ENCODE data around the gene INTS6L.
"Not testable (repeated sequence)": the region's sequence is repeated elsewhere in the genome, so short reads cannot be mapped to it uniquely, and the experiment has no call there.

The INTS6L gene

DNA sequence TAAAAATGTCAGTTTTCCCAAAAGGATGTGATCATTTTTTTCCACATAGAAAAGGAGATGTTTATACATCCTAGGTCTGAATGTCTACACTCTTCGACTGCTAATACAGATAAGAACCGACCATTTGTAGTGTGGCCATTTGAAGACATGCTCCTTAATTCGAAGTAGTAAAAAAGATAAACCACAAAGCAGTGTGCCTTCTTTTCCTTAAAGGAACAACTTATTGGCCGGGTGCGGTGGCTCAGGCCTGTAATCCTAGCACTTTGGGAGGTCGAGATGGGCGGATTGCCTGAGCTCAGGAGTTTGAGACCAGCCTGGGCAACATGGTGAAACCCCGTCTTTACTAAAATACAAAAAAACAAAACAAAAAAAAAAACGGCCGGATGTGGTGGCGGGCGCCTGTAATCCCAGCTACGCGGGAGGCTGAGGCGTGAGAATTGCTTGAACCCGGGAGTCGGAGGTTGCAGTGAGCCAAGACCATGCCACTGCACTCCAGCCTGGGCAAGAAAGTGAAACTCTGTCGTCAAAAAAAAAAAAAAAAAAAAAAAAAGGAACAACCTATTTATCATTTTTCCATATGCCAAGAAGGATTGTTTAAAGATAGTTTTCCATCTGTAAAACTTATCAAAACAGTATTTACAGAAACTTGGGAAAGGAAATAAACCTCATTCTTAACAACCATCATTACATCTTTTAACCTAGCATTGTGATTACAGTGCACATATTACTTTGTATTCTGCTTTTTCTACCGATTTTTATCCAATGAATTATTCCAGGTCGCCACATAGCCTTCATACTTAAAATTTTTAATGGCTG, 2.6 kb downstream of the INTS6L start:
- DNase-seq = no peak

DNA sequence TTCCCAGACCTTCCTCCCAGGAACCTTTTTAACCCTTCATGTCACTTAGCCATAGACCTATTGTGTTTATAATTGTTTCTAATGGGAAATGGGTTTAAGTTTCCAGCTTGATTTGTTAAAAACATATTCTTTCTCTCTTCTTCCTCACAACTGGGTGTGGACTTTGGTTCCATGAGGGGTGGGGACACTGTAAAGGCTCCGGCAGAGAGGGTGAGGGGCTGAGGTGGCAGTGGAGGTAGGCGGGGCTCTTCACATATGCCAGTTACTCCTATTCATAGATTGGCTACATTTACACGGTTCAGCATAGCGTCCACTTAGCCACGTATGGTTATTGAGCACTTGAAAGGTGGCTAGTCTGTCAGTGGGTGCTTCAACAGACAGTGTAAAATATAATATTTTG, 7.8 kb downstream of the INTS6L start:
- DNase-seq = no peak

DNA sequence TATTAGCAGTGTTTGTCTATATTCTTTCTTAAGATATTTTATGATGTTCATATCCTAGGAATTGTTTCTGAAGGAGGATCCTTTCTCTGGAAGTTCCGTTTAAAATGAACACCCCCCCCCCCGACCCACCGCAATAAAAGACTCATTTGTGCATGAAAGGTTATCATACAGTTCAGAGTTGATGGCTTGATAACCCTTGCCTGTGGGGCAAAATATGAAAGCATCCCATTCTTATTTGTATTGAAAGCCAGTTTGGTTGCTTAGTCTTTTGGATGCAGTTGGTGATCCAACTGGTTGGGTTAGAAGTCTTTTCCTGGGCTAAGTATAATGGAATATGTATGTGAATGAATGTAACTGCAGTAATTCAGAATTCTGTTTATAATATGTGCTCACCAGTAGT, 8.3 kb downstream of the INTS6L start:
- no peak for DNase-seq

DNA sequence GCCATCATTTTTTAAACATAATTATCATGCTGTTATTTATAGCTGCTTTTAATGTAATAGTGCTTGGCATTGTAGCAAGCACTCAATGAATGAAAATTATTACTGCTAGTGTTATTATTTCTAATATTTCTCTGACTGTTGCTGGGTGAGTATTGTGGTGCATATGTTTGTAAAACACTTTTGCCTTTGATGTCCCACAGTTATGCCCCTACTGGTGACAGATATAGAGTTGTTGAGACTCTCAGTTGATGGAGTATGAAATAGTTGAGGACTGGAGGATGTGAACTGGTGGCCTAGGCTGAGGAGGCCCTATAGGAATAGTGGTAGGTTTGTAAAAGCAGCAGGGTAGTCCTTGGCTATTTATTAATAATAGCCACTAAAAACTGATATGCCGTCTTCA, 9.6 kb downstream of the INTS6L start:
- DNase-seq = no peak

DNA sequence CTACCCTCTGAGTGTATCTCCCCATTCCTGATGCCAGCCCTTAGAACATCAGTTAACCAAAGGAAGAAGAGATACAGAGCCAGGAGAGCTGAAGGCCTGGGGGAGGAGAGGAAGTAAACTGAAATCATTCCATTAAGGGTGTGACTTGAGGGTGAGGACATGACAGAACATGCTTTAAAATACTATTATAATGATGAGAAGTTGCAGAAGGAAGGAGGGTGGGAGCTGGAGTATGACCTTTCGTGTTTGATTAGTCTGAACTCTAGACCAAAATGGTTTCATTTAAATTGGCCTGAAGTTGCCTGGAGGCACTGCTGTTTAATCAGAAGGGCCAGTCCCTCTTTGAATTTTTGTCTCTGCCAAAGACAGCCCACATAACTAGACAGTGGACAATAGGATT, 11.4 kb downstream of the INTS6L start:
- no peak for DNase-seq

DNA sequence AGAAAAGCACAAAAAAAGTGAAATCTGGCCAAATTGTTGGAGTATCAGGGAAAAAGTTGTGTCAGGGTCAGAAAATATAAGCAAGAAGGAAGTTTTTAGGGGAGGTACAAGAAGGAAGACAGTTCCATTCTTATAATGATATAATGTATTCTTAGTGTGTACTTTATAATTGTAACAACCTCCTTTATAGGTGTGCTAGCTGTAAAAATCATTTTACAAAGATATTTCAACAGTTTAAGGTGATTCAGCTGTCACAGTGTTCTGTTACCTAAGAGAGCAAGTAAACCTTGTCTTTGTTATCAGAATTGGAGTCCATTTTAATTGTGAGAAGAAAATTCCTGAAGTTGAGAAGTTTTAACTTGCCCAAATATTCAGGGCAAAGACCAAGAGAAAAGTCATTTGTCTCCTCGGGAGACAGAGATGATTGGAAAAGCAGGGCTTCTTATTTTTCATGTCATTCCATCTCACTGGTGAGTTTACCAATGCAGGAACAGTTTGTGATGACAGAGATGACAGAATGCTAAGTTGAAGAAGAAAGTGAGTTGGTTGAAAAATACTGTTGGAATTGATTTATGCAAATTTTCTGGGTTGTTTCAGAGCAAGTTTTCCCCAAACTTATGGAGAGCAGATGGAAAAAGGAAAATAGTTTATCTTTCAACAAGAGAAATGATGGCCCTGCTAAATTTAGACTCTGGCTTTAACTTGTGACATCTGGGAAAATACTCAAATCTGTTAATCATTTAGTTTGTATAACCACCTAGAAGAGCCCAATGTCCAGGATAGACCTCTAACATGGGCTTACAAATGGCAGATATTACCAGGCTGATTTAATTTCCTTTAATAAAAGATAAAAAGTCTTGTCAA, 14.8 kb downstream of the INTS6L start:
- DNase-seq = no peak

DNA sequence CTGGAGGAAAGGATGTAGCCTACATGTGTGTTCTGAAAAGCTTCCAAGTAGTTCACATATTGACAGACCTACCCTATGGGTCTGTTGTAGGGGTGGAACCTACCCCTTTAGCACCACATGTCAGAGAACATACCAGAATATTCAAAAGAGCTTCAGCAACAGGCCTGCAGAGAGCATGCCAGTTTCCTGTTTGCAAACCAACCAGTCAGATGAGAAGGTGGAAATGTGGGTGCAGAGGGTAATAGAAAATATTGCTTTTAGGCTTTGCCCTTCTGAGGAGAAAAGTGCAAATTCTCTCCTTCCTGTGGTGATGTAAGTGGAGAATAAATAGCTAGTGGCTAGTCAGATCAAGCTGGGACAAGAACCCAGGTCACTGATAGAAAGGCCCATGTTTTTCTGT, 16.4 kb downstream of the INTS6L start:
- DNase-seq = no peak

DNA sequence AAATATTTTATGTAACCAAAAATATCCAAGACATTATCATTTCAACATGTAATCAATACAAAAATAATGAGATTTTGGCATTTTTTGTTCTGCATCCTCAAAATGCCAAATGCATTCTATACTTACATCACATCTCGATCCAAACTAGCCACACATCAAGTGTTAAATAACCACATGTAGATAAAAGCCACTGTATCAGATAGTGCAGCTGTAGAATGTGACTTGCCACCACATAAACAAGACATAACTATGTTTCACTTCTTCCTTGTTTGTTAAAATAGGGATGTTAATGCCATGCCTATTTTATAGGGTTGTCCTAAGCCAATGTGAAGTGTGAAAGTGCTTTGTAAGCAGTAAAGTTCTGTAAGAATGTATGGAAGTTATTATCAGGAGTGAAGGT, 20.9 kb downstream of the INTS6L start:
- DNase-seq = no peak

DNA sequence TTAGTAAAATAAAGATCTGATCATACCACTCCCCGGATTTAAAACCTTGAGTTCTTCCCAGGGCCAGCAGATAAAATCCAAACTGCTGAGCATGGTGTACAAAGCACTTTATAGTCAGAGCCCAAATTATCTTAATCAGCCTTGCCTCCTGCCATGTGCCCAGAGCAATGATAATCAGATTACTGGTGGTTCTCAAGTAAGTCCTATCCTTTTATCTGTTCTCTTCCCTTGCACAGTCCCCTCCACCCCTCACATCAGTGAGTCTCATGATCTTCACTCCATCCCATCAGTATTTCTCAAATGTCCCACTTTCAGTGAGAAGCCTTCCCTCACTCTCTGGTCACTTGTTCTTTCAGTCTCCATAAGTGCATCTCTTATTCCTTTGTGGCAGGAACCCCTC, 22.7 kb downstream of the INTS6L start:
- DNase-seq = no peak

DNA sequence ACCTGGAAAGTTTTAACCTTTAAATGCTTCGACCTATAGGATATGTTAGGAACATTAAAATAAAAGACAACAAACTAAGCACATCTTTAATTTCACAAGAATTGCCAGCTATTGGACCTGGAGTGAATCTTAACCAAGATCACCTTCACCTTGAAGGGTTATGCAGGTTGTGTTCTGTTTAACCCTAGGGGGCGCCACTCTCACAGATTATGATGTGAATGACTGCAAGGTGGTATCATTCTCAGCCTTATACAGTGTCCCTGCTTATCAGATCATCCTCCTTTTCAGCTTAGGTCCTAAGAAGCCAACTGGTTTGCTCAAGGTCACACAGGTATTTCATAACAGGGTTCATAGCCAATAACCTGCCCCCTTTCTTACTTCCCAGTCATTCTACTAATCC, 23.5 kb downstream of the INTS6L start:
- DNase-seq = no peak

DNA sequence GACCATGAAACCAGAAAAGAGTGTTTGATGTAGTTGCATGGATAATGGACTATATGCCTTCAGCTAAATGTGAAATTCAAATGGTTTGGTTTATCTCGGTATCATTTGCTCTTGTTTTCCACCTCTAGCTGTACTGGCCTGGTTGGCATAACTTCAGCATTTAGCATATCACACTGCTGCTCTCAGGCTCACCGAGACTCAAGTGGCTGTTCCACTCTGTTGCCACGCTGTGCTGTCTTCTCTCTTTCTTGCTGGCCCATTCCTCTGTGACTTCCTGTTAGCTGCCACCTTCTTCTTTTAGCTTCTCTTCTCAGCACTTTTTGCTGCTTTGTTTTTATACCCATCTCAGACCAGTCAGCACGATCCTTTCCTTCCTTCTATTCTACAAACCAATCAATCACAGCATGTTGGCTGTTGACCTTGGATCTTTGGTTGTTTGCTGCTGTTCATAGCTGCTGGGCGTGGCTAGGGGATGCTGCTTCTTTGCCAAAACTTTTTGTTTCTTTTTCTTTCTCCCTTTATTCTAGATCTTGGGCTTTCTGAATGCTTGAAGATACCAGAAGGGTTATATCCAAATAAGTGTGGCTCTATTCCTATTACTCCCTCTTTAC, 24.0 kb downstream of the INTS6L start:
- no peak for DNase-seq

DNA sequence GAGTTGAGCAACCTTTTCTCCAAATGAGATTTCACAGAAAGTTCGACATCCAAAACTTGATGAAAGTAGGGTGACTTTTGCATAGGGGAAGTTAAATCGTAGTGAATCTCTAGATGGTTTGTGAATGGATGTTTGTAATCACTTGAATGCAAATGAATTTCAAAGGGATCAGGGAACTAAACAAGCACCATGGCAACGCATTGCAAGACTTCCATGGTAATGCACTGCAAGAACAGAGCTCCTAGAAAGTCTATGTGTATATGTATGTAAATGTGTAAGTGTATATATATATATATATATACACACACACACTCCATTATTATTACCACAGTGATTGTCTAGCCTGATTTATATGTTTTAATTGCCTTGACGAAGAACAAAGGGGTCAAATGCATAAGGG, 27.3 kb downstream of the INTS6L start:
- no peak for DNase-seq

DNA sequence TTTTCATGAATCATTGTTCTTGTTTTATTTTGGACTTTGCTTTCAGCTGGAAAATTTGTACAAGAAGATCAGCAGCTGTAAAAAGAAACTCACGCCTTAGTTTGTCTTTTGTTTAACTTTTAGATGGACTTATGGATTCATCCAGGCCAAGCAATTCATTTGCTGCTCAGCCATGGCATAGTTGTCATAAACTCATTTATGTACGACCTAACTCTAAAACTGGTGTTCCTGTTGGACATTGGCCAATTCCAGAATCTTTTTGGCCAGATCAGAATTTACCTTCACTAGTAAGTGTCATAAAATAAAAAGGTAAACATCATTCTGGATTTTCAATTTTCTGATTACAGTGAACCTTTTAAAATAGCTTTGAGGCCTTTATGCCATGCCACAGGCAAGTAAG, 29.1 kb downstream of the INTS6L start:
- DNase-seq = no peak

DNA sequence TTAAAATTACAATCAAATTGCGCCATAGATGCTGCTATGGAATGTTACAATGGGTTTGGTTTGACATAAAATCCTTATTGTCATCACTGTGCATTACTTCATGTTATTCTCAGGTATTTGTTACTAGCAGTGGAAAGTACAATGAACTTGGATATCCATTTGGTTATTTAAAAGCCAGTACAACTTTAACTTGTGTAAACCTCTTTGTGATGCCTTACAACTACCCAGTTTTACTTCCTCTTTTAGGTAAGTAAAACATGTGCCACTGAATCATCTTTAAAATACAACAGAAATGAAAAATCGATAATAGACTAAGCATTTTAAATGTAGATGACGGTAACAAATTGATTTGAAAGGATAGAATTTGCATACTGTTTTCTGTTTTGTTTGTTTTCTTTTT, 35.6 kb downstream of the INTS6L start:
- DNase-seq = no peak

DNA sequence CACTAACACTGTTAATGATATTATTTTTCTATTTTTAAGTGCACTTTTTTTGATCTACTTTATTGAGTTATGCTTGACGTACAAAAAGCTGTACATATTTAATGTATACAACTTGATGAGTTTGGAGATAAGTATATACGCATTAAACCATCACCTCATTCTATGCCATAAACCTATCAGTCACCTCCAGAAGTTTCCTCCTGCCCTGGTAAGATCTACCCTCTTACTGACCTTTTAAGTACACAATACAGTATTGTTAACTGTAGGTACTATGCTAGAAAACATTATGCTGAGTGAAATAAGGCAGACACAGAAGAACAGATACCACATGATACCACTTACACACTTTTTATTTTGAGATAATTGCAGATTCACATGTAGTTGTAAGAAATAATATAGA, 36.9 kb downstream of the INTS6L start:
- DNase-seq = no peak

DNA sequence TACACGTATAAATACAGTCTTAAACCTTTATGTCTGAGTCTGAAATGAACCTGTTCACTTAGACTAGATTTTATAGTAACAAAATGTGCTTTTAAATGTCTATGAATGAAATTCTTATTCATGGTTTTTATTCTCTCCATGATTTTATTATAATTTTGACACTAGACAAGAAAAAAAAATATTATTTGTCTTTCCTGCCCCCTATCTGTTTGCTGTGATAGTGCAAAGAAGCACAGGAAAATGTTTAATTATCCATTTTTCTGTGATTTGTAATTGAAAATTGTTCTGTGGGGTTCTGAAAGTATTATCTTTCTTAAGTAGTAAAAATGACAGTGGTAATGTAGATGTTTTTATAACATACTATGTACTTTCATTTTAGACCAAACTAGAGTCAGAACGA, 52.0 kb downstream of the INTS6L start:
- no peak for DNase-seq

DNA sequence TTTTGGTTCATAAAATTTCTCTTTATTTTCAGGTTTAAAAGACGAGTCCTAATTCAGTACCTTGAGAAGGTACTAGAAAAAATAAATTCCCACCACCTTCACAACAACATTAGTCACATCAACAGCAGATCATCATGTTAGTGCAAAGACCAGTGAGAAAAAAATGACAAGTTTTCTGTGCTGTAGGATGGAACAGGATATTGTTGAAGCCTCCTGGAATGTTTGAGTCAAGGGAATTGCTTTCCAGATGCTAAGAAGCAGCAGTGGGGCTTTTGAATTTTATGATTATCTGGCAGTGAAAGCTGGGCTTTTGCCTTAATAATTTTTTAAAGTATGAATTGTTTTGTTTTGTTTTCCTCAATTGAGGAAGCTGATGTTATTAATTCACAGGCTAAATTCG, 61.0 kb downstream of the INTS6L start:
- no peak for DNase-seq

DNA sequence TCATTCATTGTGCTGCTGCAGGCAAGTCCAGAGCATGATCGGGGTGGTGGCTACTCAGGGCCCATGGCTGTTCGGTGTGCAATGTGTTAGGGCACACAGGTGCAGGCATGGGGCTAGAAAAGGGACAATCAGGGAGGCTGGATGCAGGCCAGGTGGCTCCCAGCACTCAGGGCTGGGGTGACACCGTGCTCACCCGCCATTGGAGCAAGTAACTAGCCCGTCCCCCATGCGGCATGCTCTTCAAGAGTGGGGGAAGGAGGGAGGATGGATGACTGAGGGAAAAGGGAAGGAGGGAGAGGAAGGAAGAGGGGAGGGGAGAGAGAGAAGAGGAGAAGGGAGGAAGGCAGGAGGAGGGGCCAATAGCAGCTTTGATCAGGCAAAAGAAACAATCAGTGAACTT, 64.7 kb downstream of the INTS6L start:
- no peak for DNase-seq

DNA sequence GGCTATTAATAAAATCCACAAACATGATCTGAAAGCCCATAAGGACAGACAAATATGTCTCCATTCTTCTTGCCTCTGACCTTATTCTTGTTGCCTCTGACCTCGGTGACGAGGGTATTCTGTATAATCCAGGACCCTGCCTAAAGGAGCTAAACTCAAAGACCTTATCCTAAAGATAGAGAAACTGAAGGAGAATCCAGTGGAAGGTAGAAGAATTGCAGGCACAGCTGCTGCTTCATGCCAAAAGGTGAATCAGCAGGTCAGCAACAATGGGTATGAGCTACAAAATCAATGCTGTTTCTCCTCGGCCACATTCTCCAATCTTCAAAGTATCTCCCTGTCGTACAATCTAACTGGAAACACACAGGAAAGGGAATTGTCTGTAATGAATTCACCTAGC, 71.4 kb downstream of the INTS6L start:
- no peak for DNase-seq

DNA sequence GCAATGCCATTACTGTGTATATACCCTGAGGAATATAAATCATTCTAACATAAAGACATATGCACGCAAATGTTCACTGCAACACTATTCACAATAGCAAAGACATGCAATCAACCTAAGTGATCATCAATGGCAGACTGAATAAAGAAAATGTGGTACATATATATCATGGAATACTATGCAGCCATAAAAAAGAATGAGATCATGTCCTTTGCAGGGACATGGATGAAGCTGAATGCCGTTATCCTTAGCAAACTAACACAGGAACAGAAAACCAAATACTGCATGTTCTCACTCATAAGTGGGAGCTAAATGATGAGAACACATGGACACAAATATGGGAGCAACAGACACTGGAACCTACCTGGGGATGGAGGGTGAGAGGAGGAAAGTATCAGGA, 73.6 kb downstream of the INTS6L start:
- DNase-seq = not testable (repeated sequence)

DNA sequence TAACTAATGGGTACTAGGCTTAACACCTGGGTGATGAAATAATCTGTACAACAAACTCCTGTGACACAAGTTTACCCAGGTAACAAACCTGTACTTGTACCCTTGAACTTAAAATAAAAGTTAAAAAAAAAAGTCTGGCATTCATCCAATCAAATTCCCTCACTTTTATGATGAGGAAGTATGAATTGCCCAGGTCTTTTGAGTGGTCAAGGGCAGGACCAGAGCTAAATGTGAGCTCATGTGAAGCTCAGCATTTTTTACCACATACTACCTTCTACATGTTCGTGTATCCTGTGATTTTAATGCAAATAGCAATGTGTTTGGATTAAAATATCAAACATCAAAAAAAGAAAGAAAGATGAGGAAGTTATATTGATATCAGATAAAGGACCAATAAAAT, 74.0 kb downstream of the INTS6L start:
- DNase-seq = not testable (repeated sequence)

DNA sequence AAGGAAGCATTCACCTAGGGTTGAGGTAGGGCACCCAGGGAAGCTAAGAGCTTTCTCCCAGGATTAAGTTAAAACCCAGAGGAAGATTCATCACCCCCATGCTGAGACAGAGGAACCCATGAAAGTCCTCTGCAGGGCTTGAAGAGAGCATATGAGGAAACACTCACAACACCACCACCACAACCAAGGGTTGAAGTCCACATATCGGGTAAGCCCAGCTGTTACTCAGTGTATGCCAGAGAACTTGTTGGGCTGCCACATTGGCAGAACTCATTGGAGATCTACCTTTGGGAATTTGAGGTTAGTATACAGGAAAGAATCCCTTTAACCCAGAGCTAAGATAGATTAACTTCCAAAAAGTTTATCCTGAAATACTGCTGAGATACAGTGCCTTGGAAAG, 75.1 kb downstream of the INTS6L start:
- DNase-seq = no peak

DNA sequence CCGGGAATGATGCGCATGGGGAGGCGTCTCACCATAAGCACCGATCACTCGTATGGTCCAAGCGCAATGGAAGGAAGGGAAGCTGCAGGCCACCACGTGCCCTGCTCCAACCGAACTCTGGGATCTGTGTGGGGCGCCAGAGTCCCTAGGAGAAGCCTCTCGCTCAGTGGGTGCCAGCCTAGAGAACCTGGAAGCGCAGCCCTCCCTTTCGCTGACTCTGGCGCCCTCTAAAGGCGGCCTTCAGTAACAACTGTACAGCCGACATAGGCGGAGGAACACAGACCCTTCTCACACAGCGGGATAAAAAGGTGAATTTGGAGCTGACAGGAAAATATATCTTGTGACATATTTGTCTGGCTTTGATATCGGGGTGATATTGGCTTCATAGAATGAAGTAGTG, 76.0 kb downstream of the INTS6L start:
- peak; percentile 2 for DNase-seq

DNA sequence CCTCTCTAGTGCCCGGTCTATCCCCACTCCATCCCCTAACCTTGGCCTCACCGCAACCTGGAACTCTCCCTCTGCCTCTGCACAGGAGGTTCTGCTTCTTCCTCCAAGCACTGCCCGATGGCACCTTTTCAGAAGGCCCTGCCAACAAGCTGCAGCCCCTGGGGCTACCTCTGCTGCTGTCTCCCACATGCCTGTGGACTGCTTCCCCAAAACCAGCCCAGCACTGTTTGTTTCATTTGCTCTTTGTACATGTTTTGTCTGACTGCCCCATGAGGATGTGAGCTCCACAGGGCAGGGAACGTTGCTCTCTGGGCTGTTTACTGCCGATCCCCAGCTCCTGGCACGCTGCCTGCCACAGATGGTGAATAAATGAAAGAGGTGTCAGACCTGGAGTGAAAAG, 85.4 kb downstream of the INTS6L start:
- DNase-seq = no peak
